ENCODE results near the gene NOS1AP.

NOS1AP gene

GRCh38 chr1:162248854-162249535 is 179.5 kb downstream of the NOS1AP start:
- Histone ChIP-seq H3K4me1 (ENCODE audit: control insufficient read depth, low read length) (no peaks in the 10 kb centered on the region), H3K79me2 (ENCODE audit: control insufficient read depth, low read length) (no peaks in the 10 kb centered on the region), H3K4me2 (ENCODE audit: low read length) (no peak overlapping the region), H4K20me1 (ENCODE audit: control insufficient read depth, insufficient read depth, low read depth, low read length) (no peaks in the 10 kb centered on the region), H3K9me2 (replicated peaks; ENCODE audit: control insufficient read depth, low read length) (no peaks in the 10 kb centered on the region), H3K9me3 (ENCODE audit: control insufficient read depth, insufficient read depth, low read length) (no peaks in the 10 kb centered on the region), H3K36me3 (ENCODE audit: control insufficient read depth, low read length) (no peaks in the 10 kb centered on the region), H3F3A (ENCODE audit: control insufficient read depth, insufficient read depth) (no peaks in the 10 kb centered on the region), H3K27me3 (ENCODE audit: control insufficient read depth, low read length) (0 out of 2 replicates have a peak, but pooled peaks cover 3% of the 10 kb centered on the region), H3K4me3 (ENCODE audit: low read length) (no peak overlapping the region), H3K27ac (ENCODE audit: low read depth, low read length) (no peak overlapping the region)
- TF ChIP-seq CTCF (IDR thresholded peaks at IDR 0.05; ENCODE audit: low read depth, low read length, poor library complexity, severe bottlenecking) = no peak
- no peak for TF ChIP-seq EZH2phosphoT487 (IDR thresholded peaks at IDR 0.05; ENCODE audit: borderline replicate concordance, low read length)

GRCh38 chr1:162250004-162250730 is 180.7 kb downstream of the NOS1AP start:
- no peaks in the 10 kb centered on the region for H3K4me1 ChIP-seq (ENCODE audit: control insufficient read depth, low read length)
- H3K79me2 ChIP-seq (ENCODE audit: control insufficient read depth, low read length) = no peaks in the 10 kb centered on the region
- no peak overlapping the region for H3K4me2 ChIP-seq (ENCODE audit: low read length)
- no peak overlapping the region for H3K4me3 ChIP-seq (ENCODE audit: low read length)
- no peak overlapping the region for H3K27ac ChIP-seq (ENCODE audit: low read depth, low read length)
- no peaks in the 10 kb centered on the region for H3F3A ChIP-seq (ENCODE audit: control insufficient read depth, insufficient read depth)
- no peaks in the 10 kb centered on the region for H3K9me3 ChIP-seq (ENCODE audit: control insufficient read depth, insufficient read depth, low read length)
- no peaks in the 10 kb centered on the region for H3K36me3 ChIP-seq (ENCODE audit: control insufficient read depth, low read length)
- 0 out of 2 replicates have a peak, but pooled peaks cover 3% of the 10 kb centered on the region for H3K27me3 ChIP-seq (ENCODE audit: control insufficient read depth, low read length)
- no peaks in the 10 kb centered on the region for H3K9me2 ChIP-seq (replicated peaks; ENCODE audit: control insufficient read depth, low read length)
- TF ChIP-seq CTCF (IDR thresholded peaks at IDR 0.05; ENCODE audit: low read depth, low read length, poor library complexity, severe bottlenecking) = no peak
- no peak for TF ChIP-seq EZH2phosphoT487 (IDR thresholded peaks at IDR 0.05; ENCODE audit: borderline replicate concordance, low read length)
- no peaks in the 10 kb centered on the region for H4K20me1 ChIP-seq (ENCODE audit: control insufficient read depth, insufficient read depth, low read depth, low read length)

- Histone ChIP-seq H3K36me3 (ENCODE audit: control insufficient read depth, low read length) (no peaks in the 10 kb centered on the region), H3K79me2 (ENCODE audit: control insufficient read depth, low read length) (no peaks in the 10 kb centered on the region), H3K4me2 (ENCODE audit: low read length) (no peak overlapping the region), H3K9me3 (ENCODE audit: control insufficient read depth, insufficient read depth, low read length) (no peaks in the 10 kb centered on the region), H3K4me1 (ENCODE audit: control insufficient read depth, low read length) (no peaks in the 10 kb centered on the region), H3K27me3 (ENCODE audit: control insufficient read depth, low read length) (0 out of 2 replicates have a peak, but pooled peaks cover 3% of the 10 kb centered on the region), H3K4me3 (ENCODE audit: low read length) (no peak overlapping the region), H3K27ac (ENCODE audit: low read depth, low read length) (no peak overlapping the region), H3F3A (ENCODE audit: control insufficient read depth, insufficient read depth) (no peaks in the 10 kb centered on the region), H3K9me2 (replicated peaks; ENCODE audit: control insufficient read depth, low read length) (no peaks in the 10 kb centered on the region), H4K20me1 (ENCODE audit: control insufficient read depth, insufficient read depth, low read depth, low read length) (no peaks in the 10 kb centered on the region)
- no peak for TF ChIP-seq CTCF (IDR thresholded peaks at IDR 0.05; ENCODE audit: low read depth, low read length, poor library complexity, severe bottlenecking)
- no peak for TF ChIP-seq EZH2phosphoT487 (IDR thresholded peaks at IDR 0.05; ENCODE audit: borderline replicate concordance, low read length)
Observed at GRCh38 chr1:162251102-162251501, 181.6 kb downstream of the NOS1AP start.

Measured in DOHH2 (cell line).